ENCODE measurements around the gene BSPRY.

- TF ChIP-seq SIN3A (IDR thresholded peaks at IDR 0.05; ENCODE audit: borderline replicate concordance, insufficient read depth, low read depth, low read length) (no peak), CTCF (IDR thresholded peaks at IDR 0.05) (no peak)
Observed at GRCh38 chr9:113349445-113350094, at the start of gene BSPRY.
